Measurements from ENCODE around the gene GRM7. TPM values are rescaled to one million over a fixed set of nuclear protein-coding genes. Genes with fewer than 3 reads are reported as not detected.

GRM7 gene
- total RNA-seq, 3 donors from 2014 or later = 0.59 to 1.3 (median 1.1) TPM

DNA sequence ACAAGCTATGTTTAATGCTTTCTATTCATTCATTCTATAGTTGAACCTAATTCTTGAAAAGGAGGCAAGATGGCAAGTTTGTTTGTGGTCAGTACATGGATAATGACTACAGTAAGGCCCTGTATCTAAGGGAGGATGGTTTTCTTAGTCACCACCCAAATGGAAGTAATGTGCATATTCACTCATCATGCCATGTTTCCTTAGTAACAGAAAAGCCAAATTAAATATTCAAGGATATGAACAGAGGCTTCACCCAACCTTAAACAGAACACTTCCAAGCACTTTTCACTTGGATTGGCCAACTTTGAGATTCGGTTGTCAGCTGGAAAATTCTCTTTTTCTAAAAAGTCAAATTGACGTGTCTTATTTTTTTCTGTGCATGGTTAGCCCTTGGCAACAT lies 835.4 kb downstream of the GRM7 start:
- no peak overlapping the region for H3K4me3 ChIP-seq
- no peak overlapping the region for H3K27ac ChIP-seq
- H3K36me3 ChIP-seq = no peaks in the 10 kb centered on the region
- H3K4me1 ChIP-seq = no peaks in the 10 kb centered on the region
- no peak for TF ChIP-seq POLR2AphosphoS5 (IDR thresholded peaks at IDR 0.05)
- TF ChIP-seq POLR2A (IDR thresholded peaks at IDR 0.05) = no peak
- TF ChIP-seq, protein P1, sequence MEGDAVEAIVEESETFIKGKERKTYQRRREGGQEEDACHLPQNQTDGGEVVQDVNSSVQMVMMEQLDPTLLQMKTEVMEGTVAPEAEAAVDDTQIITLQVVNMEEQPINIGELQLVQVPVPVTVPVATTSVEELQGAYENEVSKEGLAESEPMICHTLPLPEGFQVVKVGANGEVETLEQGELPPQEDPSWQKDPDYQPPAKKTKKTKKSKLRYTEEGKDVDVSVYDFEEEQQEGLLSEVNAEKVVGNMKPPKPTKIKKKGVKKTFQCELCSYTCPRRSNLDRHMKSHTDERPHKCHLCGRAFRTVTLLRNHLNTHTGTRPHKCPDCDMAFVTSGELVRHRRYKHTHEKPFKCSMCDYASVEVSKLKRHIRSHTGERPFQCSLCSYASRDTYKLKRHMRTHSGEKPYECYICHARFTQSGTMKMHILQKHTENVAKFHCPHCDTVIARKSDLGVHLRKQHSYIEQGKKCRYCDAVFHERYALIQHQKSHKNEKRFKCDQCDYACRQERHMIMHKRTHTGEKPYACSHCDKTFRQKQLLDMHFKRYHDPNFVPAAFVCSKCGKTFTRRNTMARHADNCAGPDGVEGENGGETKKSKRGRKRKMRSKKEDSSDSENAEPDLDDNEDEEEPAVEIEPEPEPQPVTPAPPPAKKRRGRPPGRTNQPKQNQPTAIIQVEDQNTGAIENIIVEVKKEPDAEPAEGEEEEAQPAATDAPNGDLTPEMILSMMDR (IDR thresholded peaks at IDR 0.05) = no peak
- no peaks in the 10 kb centered on the region for H3K9me3 ChIP-seq
- intact Hi-C loops (cut with DNase I; ENCODE audit: low total_unique reads) = loop anchor here (5.0 kb wide), 1 partner anchor 66 kb away; no protein-coding TSS in a partner anchor
- H3K27me3 ChIP-seq = no peaks in the 10 kb centered on the region
- DNase-seq (ENCODE audit: low spot score in 2 of 2) = no peak

DNA sequence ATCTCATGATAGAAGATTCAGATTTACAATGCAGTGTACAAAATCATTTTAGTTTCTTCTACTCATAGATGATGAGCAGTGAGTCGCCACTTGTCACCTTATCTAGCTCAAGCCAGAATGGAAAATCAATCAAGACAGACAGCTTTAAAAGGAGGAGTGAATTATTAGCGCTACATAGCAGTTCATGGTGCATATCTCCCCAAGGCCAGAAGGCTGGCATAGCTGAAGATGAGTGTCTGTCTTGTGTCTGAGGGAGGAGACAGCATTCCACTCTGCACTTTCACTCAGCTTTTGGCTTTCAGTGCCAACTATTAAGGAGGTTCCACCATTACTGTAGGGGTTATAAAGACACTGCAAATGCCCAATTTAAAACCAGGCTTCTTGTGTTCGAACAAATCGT lies 836.6 kb downstream of the GRM7 start:
- Histone ChIP-seq H3K9me3 (no peaks in the 10 kb centered on the region), H3K36me3 (no peaks in the 10 kb centered on the region), H3K4me3 (no peak overlapping the region), H3K27me3 (no peaks in the 10 kb centered on the region), H3K4me1 (no peaks in the 10 kb centered on the region), H3K27ac (no peak overlapping the region)
- intact Hi-C loops (cut with DNase I; ENCODE audit: low total_unique reads) = loop anchor here (5.0 kb wide), 1 partner anchor 65 kb away; no protein-coding TSS in a partner anchor
- DNase-seq (ENCODE audit: low spot score in 2 of 2) = no peak
- no peak for TF ChIP-seq POLR2A (IDR thresholded peaks at IDR 0.05)
- TF ChIP-seq, protein P1 (IDR thresholded peaks at IDR 0.05) = no peak

DNA sequence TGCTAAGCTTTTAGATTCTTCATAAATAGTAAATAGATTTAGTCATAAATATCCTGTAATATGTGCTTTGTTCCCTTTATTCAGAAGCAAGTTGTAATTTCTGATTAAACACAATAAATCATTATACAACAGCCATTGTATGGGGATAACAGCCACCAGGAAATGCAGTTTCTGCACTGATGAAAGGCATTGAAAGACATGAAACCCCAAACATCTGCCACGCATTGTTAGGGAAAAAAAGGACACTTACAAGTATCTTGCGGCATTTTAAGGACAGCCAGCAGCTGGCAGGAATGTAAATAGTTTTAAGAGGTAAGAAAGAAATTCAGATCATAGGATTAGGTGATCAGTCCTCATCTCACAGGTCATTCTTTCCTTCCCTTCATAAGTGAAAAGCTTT lies 839.6 kb downstream of the GRM7 start:
- Histone ChIP-seq H3K36me3 (peaks cover 4% of the 10 kb centered on the region), H3K9me3 (no peaks in the 10 kb centered on the region)

DNA sequence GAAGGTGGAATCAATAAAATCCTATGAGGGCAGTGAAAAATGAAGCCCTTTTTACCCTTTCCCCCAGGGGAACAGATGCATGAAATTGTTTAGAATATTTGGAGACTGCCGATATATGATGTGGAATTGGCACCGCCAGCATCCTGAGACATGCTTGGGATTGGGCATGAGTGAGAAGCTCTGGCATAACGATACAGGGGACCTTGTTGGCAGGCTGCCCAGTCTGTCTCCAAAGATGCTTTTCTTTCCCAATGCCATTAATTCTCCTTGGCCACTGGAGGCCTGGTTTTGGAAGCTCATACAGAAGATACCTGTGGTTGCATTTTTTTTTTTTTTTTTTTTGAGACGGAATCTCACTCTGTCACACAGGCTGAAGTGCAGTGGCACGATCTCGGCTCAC lies 840.1 kb downstream of the GRM7 start:
- peaks cover 4% of the 10 kb centered on the region for H3K36me3 ChIP-seq
- intact Hi-C loops (cut with DNase I; ENCODE audit: low total_unique reads) = no loop called here
- H3K27ac ChIP-seq = no peak overlapping the region
- TF ChIP-seq, protein P1 (IDR thresholded peaks at IDR 0.05) = no peak
- no peak for TF ChIP-seq POLR2AphosphoS5 (IDR thresholded peaks at IDR 0.05)
- no peak for TF ChIP-seq POLR2A (IDR thresholded peaks at IDR 0.05)
- no peak overlapping the region for H3K4me3 ChIP-seq
- no peaks in the 10 kb centered on the region for H3K4me1 ChIP-seq
- no peak for DNase-seq (ENCODE audit: low spot score in 2 of 2)
- H3K9me3 ChIP-seq = no peaks in the 10 kb centered on the region
- no peaks in the 10 kb centered on the region for H3K27me3 ChIP-seq

More for the DNA sequence above, 839.6 kb downstream of the GRM7 start:
- no peaks in the 10 kb centered on the region for H3K4me1 ChIP-seq
- DNase-seq (ENCODE audit: low spot score in 2 of 2) = no peak
- H3K27me3 ChIP-seq = no peaks in the 10 kb centered on the region
- intact Hi-C loops (cut with DNase I; ENCODE audit: low total_unique reads) = no loop called here
- no peak overlapping the region for H3K27ac ChIP-seq
- TF ChIP-seq, protein P1 (IDR thresholded peaks at IDR 0.05) = no peak
- TF ChIP-seq POLR2A (IDR thresholded peaks at IDR 0.05) (no peak), POLR2AphosphoS5 (IDR thresholded peaks at IDR 0.05) (no peak)
- no peak overlapping the region for H3K4me3 ChIP-seq

DNA sequence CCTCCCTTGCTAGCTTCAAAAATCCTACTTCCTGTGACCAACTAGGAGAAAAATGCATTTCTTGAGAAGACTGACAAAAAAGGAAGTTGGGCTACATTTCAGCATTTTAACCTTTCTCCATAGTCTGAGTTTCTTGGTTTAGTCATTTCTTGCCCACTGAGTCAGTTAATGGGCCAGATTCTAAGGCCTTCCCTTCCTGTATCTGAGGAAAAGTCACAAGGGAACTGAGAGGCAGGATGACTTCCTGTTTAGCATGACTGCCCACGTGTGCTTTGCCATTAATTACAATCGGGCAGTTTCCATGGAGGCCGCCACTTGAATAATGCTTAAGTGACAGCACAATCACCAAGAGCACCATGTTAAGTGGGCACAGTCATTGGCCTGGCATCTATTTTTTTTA lies 846.3 kb downstream of the GRM7 start:
- TF ChIP-seq POLR2AphosphoS5 (IDR thresholded peaks at IDR 0.05) = no peak
- TF ChIP-seq, protein P1 (IDR thresholded peaks at IDR 0.05) = no peak
- no peak for TF ChIP-seq POLR2A (IDR thresholded peaks at IDR 0.05)
- Histone ChIP-seq H3K9me3 (no peaks in the 10 kb centered on the region), H3K4me3 (no peak overlapping the region), H3K4me1 (no peaks in the 10 kb centered on the region), H3K27me3 (no peaks in the 10 kb centered on the region), H3K27ac (no peak overlapping the region), H3K36me3 (peaks cover 4% of the 10 kb centered on the region)
- intact Hi-C loops (cut with DNase I; ENCODE audit: low total_unique reads) = loop anchor here (5.0 kb wide), 1 partner anchor 370 kb away; no protein-coding TSS in a partner anchor
- DNase-seq (ENCODE audit: low spot score in 2 of 2) = no peak
